Astrocyte (in vitro differentiated cells and primary cell): ENCODE measurements around the gene RTEL1. TPM values are rescaled to one million over a fixed set of nuclear protein-coding genes. Genes with fewer than 3 reads are reported as not detected.

ENCODE experiments used
- DNase-seq: peaks from one replicate; pipeline ENCODE4 v3.0.0-alpha.2; 2010; ENCODE audit warnings: low read depth
- FAIRE-seq: peaks from 2 replicates; lab custom pipeline; 2011; peaks lifted over from hg19 to GRCh38; lab: Jason Lieb, UNC
- H2AFZ ChIP-seq: 2 replicates; pipeline ENCODE4 v1.6.0; 2012; ENCODE audit warnings: low read depth, low read length, inconsistent platforms
- H3K27ac ChIP-seq: 2 replicates; pipeline ENCODE4 v1.5.1; 2011; ENCODE audit warnings: low read depth, low read length, inconsistent platforms
- H3K27me3 ChIP-seq: 2 replicates; pipeline ENCODE4 v1.6.0; 2011; ENCODE audit warnings: low read length, inconsistent platforms; ENCODE audit not compliant: insufficient read depth
- H3K36me3 ChIP-seq: 2 replicates; pipeline ENCODE4 v1.5.1; 2011; ENCODE audit warnings: low read length, inconsistent platforms; ENCODE audit not compliant: insufficient read depth
- H3K4me1 ChIP-seq: 2 replicates; pipeline ENCODE4 v1.5.1; 2011; ENCODE audit warnings: low read length, inconsistent platforms; ENCODE audit not compliant: insufficient read depth
- H3K4me2 ChIP-seq: 2 replicates; pipeline ENCODE4 v1.6.0; 2012; ENCODE audit warnings: low read length, inconsistent platforms
- H3K4me3 ChIP-seq: 2 replicates; pipeline ENCODE4 v1.5.1; 2011; ENCODE audit warnings: low read depth, mild to moderate bottlenecking, low read length, inconsistent platforms; ENCODE audit not compliant: insufficient read depth
- H3K79me2 ChIP-seq: 2 replicates; pipeline ENCODE4 v1.6.0; 2012; ENCODE audit warnings: mild to moderate bottlenecking, low read length, inconsistent platforms; ENCODE audit not compliant: insufficient read depth
- H3K9ac ChIP-seq: 2 replicates; pipeline ENCODE4 v1.6.0; 2012; ENCODE audit warnings: mild to moderate bottlenecking, low read length, inconsistent platforms
- H3K9me3 ChIP-seq: 2 replicates; pipeline ENCODE4 v1.5.1; 2012; ENCODE audit warnings: low read depth, mild to moderate bottlenecking, low read length, inconsistent platforms; ENCODE audit not compliant: insufficient read depth
- H4K20me1 ChIP-seq: 2 replicates; pipeline ENCODE4 v1.6.0; 2012; ENCODE audit warnings: low read length, inconsistent platforms; ENCODE audit not compliant: insufficient read depth
- H3K27ac Mint-ChIP-seq: one replicate; pipeline ENCODE4 v1.8.0; 2021; ENCODE audit warnings: mild to moderate bottlenecking, mixed read lengths; ENCODE audit not compliant: unreplicated experiment
- H3K27me3 Mint-ChIP-seq: one replicate; pipeline ENCODE4 v1.8.0; 2021; ENCODE audit warnings: low read depth, mixed read lengths; ENCODE audit not compliant: unreplicated experiment
- H3K36me3 Mint-ChIP-seq: one replicate; pipeline ENCODE4 v1.8.0; 2021; ENCODE audit warnings: low read depth, mixed read lengths; ENCODE audit not compliant: unreplicated experiment
- H3K4me1 Mint-ChIP-seq: one replicate; pipeline ENCODE4 v1.8.0; 2021; ENCODE audit warnings: low read depth, mixed read lengths; ENCODE audit not compliant: unreplicated experiment
- H3K4me3 Mint-ChIP-seq: one replicate; pipeline ENCODE4 v1.8.0; 2021; ENCODE audit warnings: mild to moderate bottlenecking, moderate library complexity, mixed read lengths; ENCODE audit not compliant: unreplicated experiment
- H3K9me3 Mint-ChIP-seq: one replicate; pipeline ENCODE4 v1.8.0; 2021; ENCODE audit warnings: mild to moderate bottlenecking, mixed read lengths; ENCODE audit not compliant: unreplicated experiment
- EZH2 ChIP-seq: IDR thresholded peaks from 2 replicates; pipeline ENCODE4 v1.6.1; 2012; ENCODE audit warnings: mild to moderate bottlenecking, low read length, inconsistent platforms; ENCODE audit not compliant: insufficient read depth
- total RNA-seq: library from RNA; stranded (reverse); gene quantifications from 2 replicates; pipeline ENCODE4 v1.2.1, GENCODE V29; 2021
- TF ChIP-seq, protein P1 (sequence below): IDR thresholded peaks from 2 replicates; pipeline ENCODE4 v1.5.1; 2011; ENCODE audit warnings: low read depth, mild to moderate bottlenecking, inconsistent platforms, low read length, moderate library complexity; ENCODE audit not compliant: insufficient read depth

Gene RTEL1
- total RNA-seq, 1 donor from 2014 or later = 15.5 TPM

DNA sequence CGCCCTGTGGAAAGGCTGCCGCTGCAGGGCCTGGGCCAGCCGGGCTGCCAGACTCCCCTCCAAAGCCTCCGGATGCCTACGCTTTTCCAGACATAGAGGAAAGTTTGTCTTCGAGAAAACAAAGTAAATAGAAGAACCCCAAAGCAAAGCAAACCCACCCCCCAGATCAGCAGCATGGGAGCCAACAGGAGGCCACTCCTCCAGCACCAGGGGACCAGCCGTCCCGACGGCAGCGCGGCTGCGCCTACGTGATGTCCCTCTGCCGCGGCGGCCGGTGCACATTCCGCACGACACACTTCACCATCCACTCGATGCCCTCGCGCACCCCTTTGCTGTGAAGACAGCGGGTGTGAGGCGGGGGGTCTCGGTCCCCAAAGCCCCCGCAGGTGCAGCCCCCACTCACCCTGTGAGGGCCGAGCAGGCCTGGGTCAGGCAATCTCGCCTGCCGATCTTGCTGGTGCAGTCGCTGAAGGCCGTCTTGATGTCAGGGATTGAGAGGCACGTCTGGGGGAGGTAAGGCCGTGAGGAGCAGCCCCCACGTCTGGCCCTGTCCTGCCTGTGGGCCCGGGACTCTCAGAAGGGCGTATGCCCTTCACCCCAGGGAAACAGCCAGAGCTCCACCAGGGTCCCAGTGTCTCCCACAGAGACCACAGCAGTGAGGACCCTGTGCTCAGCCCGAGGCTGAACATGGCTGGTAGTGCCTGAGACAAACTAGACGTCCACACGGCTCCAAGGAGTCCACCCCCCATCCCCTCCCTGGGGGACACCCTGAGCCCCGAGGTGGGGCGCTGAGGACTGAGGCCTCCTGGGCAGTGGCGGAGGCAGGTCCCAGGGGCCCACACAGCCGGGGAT, 42.3 kb downstream of the RTEL1 start:
- Histone ChIP-seq H3K4me3 (no peak overlapping the region), H3K9ac (no peak overlapping the region), H2AFZ (no peak overlapping the region), H3K79me2 (peaks cover 32% of the 10 kb centered on the region), H4K20me1 (peaks cover 6% of the 10 kb centered on the region), H3K4me1 (peaks cover 36% of the 10 kb centered on the region), H3K27ac (no peak overlapping the region), H3K36me3 (peaks cover 4% of the 10 kb centered on the region), H3K4me2 (no peak overlapping the region), H3K9me3 (no peaks in the 10 kb centered on the region), H3K27me3 (no peaks in the 10 kb centered on the region)
- peaks cover 6% of the 10 kb centered on the region for H3K36me3 Mint-ChIP-seq
- H3K27me3 Mint-ChIP-seq = no peaks in the 10 kb centered on the region
- H3K4me1 Mint-ChIP-seq = peaks cover 6% of the 10 kb centered on the region
- H3K4me3 Mint-ChIP-seq = no peak overlapping the region
- FAIRE-seq (no peak), DNase-seq (no peak)
- no peak overlapping the region for H3K27ac Mint-ChIP-seq
- TF ChIP-seq EZH2 = no peak
- TF ChIP-seq, protein P1, sequence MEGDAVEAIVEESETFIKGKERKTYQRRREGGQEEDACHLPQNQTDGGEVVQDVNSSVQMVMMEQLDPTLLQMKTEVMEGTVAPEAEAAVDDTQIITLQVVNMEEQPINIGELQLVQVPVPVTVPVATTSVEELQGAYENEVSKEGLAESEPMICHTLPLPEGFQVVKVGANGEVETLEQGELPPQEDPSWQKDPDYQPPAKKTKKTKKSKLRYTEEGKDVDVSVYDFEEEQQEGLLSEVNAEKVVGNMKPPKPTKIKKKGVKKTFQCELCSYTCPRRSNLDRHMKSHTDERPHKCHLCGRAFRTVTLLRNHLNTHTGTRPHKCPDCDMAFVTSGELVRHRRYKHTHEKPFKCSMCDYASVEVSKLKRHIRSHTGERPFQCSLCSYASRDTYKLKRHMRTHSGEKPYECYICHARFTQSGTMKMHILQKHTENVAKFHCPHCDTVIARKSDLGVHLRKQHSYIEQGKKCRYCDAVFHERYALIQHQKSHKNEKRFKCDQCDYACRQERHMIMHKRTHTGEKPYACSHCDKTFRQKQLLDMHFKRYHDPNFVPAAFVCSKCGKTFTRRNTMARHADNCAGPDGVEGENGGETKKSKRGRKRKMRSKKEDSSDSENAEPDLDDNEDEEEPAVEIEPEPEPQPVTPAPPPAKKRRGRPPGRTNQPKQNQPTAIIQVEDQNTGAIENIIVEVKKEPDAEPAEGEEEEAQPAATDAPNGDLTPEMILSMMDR = no peak
- no peaks in the 10 kb centered on the region for H3K9me3 Mint-ChIP-seq

DNA sequence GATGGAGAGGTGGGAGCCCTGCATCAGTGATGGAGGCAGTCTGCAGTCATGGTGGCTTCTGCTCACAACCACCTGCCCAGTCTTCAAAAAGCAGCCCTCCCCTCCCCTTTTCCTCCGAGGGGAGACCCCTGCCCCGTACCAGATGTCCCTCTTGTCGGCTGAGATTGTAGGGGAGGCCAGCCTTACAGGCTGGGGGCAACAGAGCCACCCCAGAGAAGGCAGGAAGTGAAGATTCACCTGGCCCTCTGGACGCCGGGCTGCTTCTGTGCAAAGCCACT, 42.9 kb downstream of the RTEL1 start:
- TF ChIP-seq, protein P1 = no peak
- TF ChIP-seq EZH2 = no peak
- H3K9me3 ChIP-seq = no peaks in the 10 kb centered on the region
- H3K27ac Mint-ChIP-seq = no peak overlapping the region
- no peak overlapping the region for H3K9ac ChIP-seq
- no peak overlapping the region for H3K27ac ChIP-seq
- no peak overlapping the region for H3K4me3 Mint-ChIP-seq
- no peak overlapping the region for H2AFZ ChIP-seq
- no peak for DNase-seq
- peaks cover 37% of the 10 kb centered on the region for H3K79me2 ChIP-seq
- H3K36me3 ChIP-seq = peaks cover 9% of the 10 kb centered on the region
- H3K4me1 Mint-ChIP-seq = peaks cover 7% of the 10 kb centered on the region
- H3K4me3 ChIP-seq = no peak overlapping the region
- FAIRE-seq = no peak
- H3K27me3 Mint-ChIP-seq = no peaks in the 10 kb centered on the region
- no peaks in the 10 kb centered on the region for H3K9me3 Mint-ChIP-seq
- H3K4me2 ChIP-seq = no peak overlapping the region
- H3K36me3 Mint-ChIP-seq = peaks cover 8% of the 10 kb centered on the region
- no peaks in the 10 kb centered on the region for H3K27me3 ChIP-seq
- H3K4me1 ChIP-seq = peaks cover 36% of the 10 kb centered on the region
- H4K20me1 ChIP-seq = peaks cover 8% of the 10 kb centered on the region

DNA sequence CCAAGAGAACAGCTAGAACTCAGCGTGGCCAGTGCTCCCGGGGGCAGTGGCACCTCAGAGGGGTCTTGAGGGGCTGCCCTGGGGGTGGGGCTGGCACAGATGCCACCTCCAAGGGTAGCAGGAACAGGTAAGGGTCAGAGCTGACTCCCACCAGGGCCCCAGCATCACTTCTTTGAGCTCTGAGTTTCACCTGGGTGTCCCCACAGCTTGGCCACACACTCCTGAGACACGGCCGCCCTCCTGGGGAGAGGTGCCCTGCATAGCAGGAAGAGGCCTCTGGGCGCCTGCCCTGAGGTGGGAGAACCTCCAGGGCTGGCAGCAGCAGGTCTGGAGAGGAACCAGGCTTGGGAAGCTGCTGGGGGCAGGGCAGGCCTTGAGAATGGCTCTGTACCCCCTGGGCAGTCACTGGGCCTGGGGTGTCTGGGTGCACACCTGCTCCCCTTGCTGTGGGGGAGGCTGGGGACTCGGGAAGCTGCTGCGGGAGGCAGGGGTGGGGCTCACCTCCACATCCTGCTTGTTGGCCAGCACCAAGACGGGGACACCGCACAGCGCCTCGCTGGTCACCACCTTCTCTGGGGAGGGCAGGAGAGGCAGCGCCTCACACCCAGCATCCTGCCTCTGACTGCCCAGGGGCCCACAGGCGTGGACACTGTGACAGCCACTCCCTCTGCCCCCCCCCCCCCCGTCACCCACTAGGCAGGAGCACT, 43.4 kb downstream of the RTEL1 start:
- peaks cover 40% of the 10 kb centered on the region for H3K4me1 ChIP-seq
- DNase-seq (no peak), FAIRE-seq (no peak)
- no peak overlapping the region for H2AFZ ChIP-seq
- H3K4me3 ChIP-seq = no peak overlapping the region
- H3K4me2 ChIP-seq = no peak overlapping the region
- no peak overlapping the region for H3K9ac ChIP-seq
- peaks cover 9% of the 10 kb centered on the region for H3K36me3 ChIP-seq
- no peaks in the 10 kb centered on the region for H3K27me3 ChIP-seq
- no peaks in the 10 kb centered on the region for H3K9me3 Mint-ChIP-seq
- peaks cover 42% of the 10 kb centered on the region for H3K79me2 ChIP-seq
- H3K4me3 Mint-ChIP-seq = no peak overlapping the region
- no peaks in the 10 kb centered on the region for H3K27me3 Mint-ChIP-seq
- no peak overlapping the region for H3K27ac ChIP-seq
- no peak overlapping the region for H3K27ac Mint-ChIP-seq
- no peaks in the 10 kb centered on the region for H3K9me3 ChIP-seq
- peaks cover 9% of the 10 kb centered on the region for H3K4me1 Mint-ChIP-seq
- TF ChIP-seq, protein P1 = no peak
- TF ChIP-seq EZH2 = no peak
- peaks cover 13% of the 10 kb centered on the region for H4K20me1 ChIP-seq
- H3K36me3 Mint-ChIP-seq = peaks cover 8% of the 10 kb centered on the region
